Trophoblast cell (in vitro differentiated cells and primary cell): ENCODE results near the gene FAAP24.
"Not testable (repeated sequence)": the region's sequence is repeated elsewhere in the genome, so short reads cannot be mapped to it uniquely, and the experiment has no call there.

Source experiments
- DNase-seq, 2 donors: peaks; one replicate each; pipeline ENCODE4 v3.0.0-alpha.2; 2016
- H2AFZ ChIP-seq: 2 replicates; pipeline ENCODE4 v1.6.1; 2013; ENCODE audit warnings: low read length, moderate library complexity, mild to moderate bottlenecking; ENCODE audit not compliant: insufficient read depth, poor library complexity
- H2AK5ac ChIP-seq: 2 replicates; pipeline ENCODE4 v1.6.1; 2013; ENCODE audit warnings: mild to moderate bottlenecking, low read length
- H2BK120ac ChIP-seq: 2 replicates; pipeline ENCODE4 v1.6.1; 2013; ENCODE audit warnings: low read length, mild to moderate bottlenecking, moderate library complexity; ENCODE audit not compliant: insufficient read depth, poor library complexity
- H2BK12ac ChIP-seq: 2 replicates; pipeline ENCODE4 v1.6.1; 2013; ENCODE audit warnings: mild to moderate bottlenecking, low read length, moderate library complexity
- H2BK5ac ChIP-seq: 2 replicates; pipeline ENCODE4 v1.6.1; 2013; ENCODE audit warnings: low read length, low read depth, moderate library complexity, mild to moderate bottlenecking; ENCODE audit not compliant: poor library complexity
- H3K14ac ChIP-seq: 2 replicates; pipeline ENCODE4 v1.6.1; 2013; ENCODE audit warnings: mild to moderate bottlenecking, low read length
- H3K18ac ChIP-seq: 2 replicates; pipeline ENCODE4 v1.6.1; 2013; ENCODE audit warnings: mild to moderate bottlenecking, low read length
- H3K23ac ChIP-seq: 2 replicates; pipeline ENCODE4 v1.6.1; 2013; ENCODE audit warnings: low read length
- H3K27ac ChIP-seq: 2 replicates; pipeline ENCODE4 v1.5.1; 2013; ENCODE audit warnings: low read depth, mild to moderate bottlenecking, inconsistent platforms, low read length, moderate library complexity
- H3K27me3 ChIP-seq: 2 replicates; pipeline ENCODE4 v1.6.1; 2013; ENCODE audit warnings: inconsistent platforms, mild to moderate bottlenecking, low read length, moderate library complexity; ENCODE audit not compliant: insufficient read depth
- H3K36me3 ChIP-seq, 2 experiments: 1 replicate in 1 of 2; 2 replicates in 1 of 2; pipeline ENCODE4 v1.6.1; 2013; ENCODE audit warnings: low read length in 2 of 2, mild to moderate bottlenecking in 2 of 2, moderate library complexity in 1 of 2; ENCODE audit not compliant: insufficient read depth in 2 of 2, control insufficient read depth in 1 of 2
- H3K4ac ChIP-seq: 2 replicates; pipeline ENCODE4 v1.6.1; 2013; ENCODE audit warnings: low read depth, mild to moderate bottlenecking, low read length, moderate library complexity
- H3K4me1 ChIP-seq, 2 experiments: 1 replicate in 1 of 2; 2 replicates in 1 of 2; pipeline ENCODE4 v1.6.1; 2013; ENCODE audit warnings: low read length in 2 of 2, mild to moderate bottlenecking in 2 of 2, moderate library complexity in 1 of 2; ENCODE audit not compliant: insufficient read depth in 2 of 2, control insufficient read depth in 1 of 2
- H3K4me2 ChIP-seq: 2 replicates; pipeline ENCODE4 v1.6.1; 2013; ENCODE audit warnings: inconsistent platforms, mild to moderate bottlenecking, low read length, moderate library complexity
- H3K4me3 ChIP-seq: 2 replicates; pipeline ENCODE4 v1.5.1; 2013; ENCODE audit warnings: mild to moderate bottlenecking, low read depth, low read length, inconsistent platforms
- H3K79me1 ChIP-seq: one replicate; pipeline ENCODE4 v1.6.1; 2013; ENCODE audit warnings: low read length
- H3K79me2 ChIP-seq: 2 replicates; pipeline ENCODE4 v1.6.1; 2013; ENCODE audit warnings: low read length, mild to moderate bottlenecking; ENCODE audit not compliant: control insufficient read depth, insufficient read depth, poor library complexity
- H3K9ac ChIP-seq: 2 replicates; pipeline ENCODE4 v1.6.1; 2013; ENCODE audit warnings: mild to moderate bottlenecking, low read length
- H3K9me3 ChIP-seq: 2 replicates; pipeline ENCODE4 v1.6.1; 2013; ENCODE audit warnings: low read depth, mild to moderate bottlenecking, control low read depth, inconsistent platforms, low read length; ENCODE audit not compliant: insufficient read depth
- H4K12ac ChIP-seq: 2 replicates; pipeline ENCODE4 v1.6.1; 2013; ENCODE audit warnings: low read depth, mild to moderate bottlenecking, low read length, moderate library complexity
- H4K8ac ChIP-seq: 2 replicates; pipeline ENCODE4 v1.6.1; 2013; ENCODE audit warnings: low read depth, mild to moderate bottlenecking, low read length, moderate library complexity
- H4K91ac ChIP-seq: one replicate; pipeline ENCODE4 v1.6.1; 2013; ENCODE audit warnings: low read depth, mild to moderate bottlenecking, low read length, moderate library complexity
- WGBS: extraction: QIAGEN DNeasy Blood & Tissue Kit; methylation state at CpG from one replicate; pipeline ENCODE4 v1.1.7; 2013; ENCODE audit warnings: missing lambda C conversion rate; ENCODE audit not compliant: insufficient read length, insufficient coverage; ENCODE audit errors: extremely low coverage; 5-methylcytosine and 5-hydroxymethylcytosine counted together

Gene FAAP24

GRCh38 chr19:33000910-33001309 lies 28.9 kb downstream of the FAAP24 start:
- no peak overlapping the region for H2BK120ac ChIP-seq
- H2AK5ac ChIP-seq = no peak overlapping the region
- WGBS = no CpG with 5 or more reads among the region's 4 CpGs

GRCh38 chr19:33002126-33002865 lies 30.3 kb downstream of the FAAP24 start:
- not testable (repeated sequence) for H3K79me2 ChIP-seq, H3K9me3 ChIP-seq, H3K4me1 ChIP-seq, DNase-seq, H3K79me1 ChIP-seq, H3K4ac ChIP-seq, H3K14ac ChIP-seq, H2BK120ac ChIP-seq, H4K12ac ChIP-seq, H3K9ac ChIP-seq, H2AFZ ChIP-seq, H3K18ac ChIP-seq, H2BK12ac ChIP-seq, H4K8ac ChIP-seq, H2AK5ac ChIP-seq, H4K91ac ChIP-seq, H3K4me2 ChIP-seq, H3K36me3 ChIP-seq, H3K27ac ChIP-seq, H3K23ac ChIP-seq, H3K27me3 ChIP-seq, H2BK5ac ChIP-seq, H3K4me3 ChIP-seq
- no CpG with 5 or more reads among the region's 15 CpGs for WGBS

More at GRCh38 chr19:33000910-33001309, 28.9 kb downstream of the FAAP24 start:
- no peaks in the 10 kb centered on the region for H3K9me3 ChIP-seq
- no peaks in the 10 kb centered on the region for H3K79me2 ChIP-seq
- no peak overlapping the region for H2BK5ac ChIP-seq
- H3K27me3 ChIP-seq = no peaks in the 10 kb centered on the region
- no peak overlapping the region for H3K18ac ChIP-seq
- H3K79me1 ChIP-seq = no peaks in the 10 kb centered on the region
- no peak overlapping the region for H3K27ac ChIP-seq
- no peak overlapping the region for H3K4me3 ChIP-seq
- H3K4me1 ChIP-seq = no peaks in the 10 kb centered on the region
- no peak for DNase-seq
- H4K12ac ChIP-seq = no peak overlapping the region
- H3K4ac ChIP-seq = no peak overlapping the region
- H3K9ac ChIP-seq = no peak overlapping the region
- H2AFZ ChIP-seq = no peak overlapping the region
- H2BK12ac ChIP-seq = no peak overlapping the region
- H3K14ac ChIP-seq = no peak overlapping the region
- H4K8ac ChIP-seq = no peak overlapping the region
- H3K36me3 ChIP-seq = peaks cover 2% of the 10 kb centered on the region in 2 experiments
- H3K23ac ChIP-seq = no peak overlapping the region
- no peak overlapping the region for H3K4me2 ChIP-seq
- no peak overlapping the region for H4K91ac ChIP-seq

- not testable (repeated sequence) for H4K91ac ChIP-seq, H2BK120ac ChIP-seq, H2AK5ac ChIP-seq, H2BK5ac ChIP-seq, H2AFZ ChIP-seq, H3K4me3 ChIP-seq, H3K9me3 ChIP-seq, H3K14ac ChIP-seq, H3K9ac ChIP-seq, H3K4me1 ChIP-seq, H3K23ac ChIP-seq, H2BK12ac ChIP-seq, H3K27me3 ChIP-seq, H3K27ac ChIP-seq, H3K4ac ChIP-seq, H3K4me2 ChIP-seq, H3K79me1 ChIP-seq, H3K18ac ChIP-seq, H4K8ac ChIP-seq, H3K79me2 ChIP-seq, H4K12ac ChIP-seq, DNase-seq, H3K36me3 ChIP-seq
- WGBS = no CpG with 5 or more reads among the region's 6 CpGs
These were observed 31.5 kb downstream of the FAAP24 start for GRCh38 chr19:33003424-33004024.

GRCh38 chr19:33005440-33005839 lies 33.4 kb downstream of the FAAP24 start:
- H3K14ac ChIP-seq = no peak overlapping the region
- H3K4ac ChIP-seq = no peak overlapping the region
- H3K18ac ChIP-seq = no peak overlapping the region
- no peak overlapping the region for H3K27ac ChIP-seq
- H2BK120ac ChIP-seq = no peak overlapping the region
- no peaks in the 10 kb centered on the region for H3K79me1 ChIP-seq
- H3K4me2 ChIP-seq = no peak overlapping the region
- H2BK5ac ChIP-seq = no peak overlapping the region
- no peaks in the 10 kb centered on the region for H3K9me3 ChIP-seq
- no peak overlapping the region for H4K91ac ChIP-seq
- no peaks in the 10 kb centered on the region for H3K27me3 ChIP-seq
- peaks cover 2 to 3% of the 10 kb centered on the region in 2 experiments for H3K36me3 ChIP-seq
- no peaks in the 10 kb centered on the region for H3K4me1 ChIP-seq
- H2AFZ ChIP-seq = no peak overlapping the region
- H3K9ac ChIP-seq = no peak overlapping the region
- no peaks in the 10 kb centered on the region for H3K79me2 ChIP-seq
- H2BK12ac ChIP-seq = no peak overlapping the region
- DNase-seq = peak; percentile 30 to 87
- H2AK5ac ChIP-seq = no peak overlapping the region
- WGBS = no CpG with 5 or more reads among the region's 5 CpGs
- no peak overlapping the region for H3K23ac ChIP-seq
- no peak overlapping the region for H4K8ac ChIP-seq
- no peak overlapping the region for H4K12ac ChIP-seq
- H3K4me3 ChIP-seq = no peak overlapping the region
